ENCODE measurements around the gene ELMOD1.

Gene ELMOD1

GRCh38 chr11:107651672-107652071 lies 60.7 kb downstream of the ELMOD1 start:
- POLR2A ChIA-PET, result no interaction called here
- TF ChIP-seq, protein P1, sequence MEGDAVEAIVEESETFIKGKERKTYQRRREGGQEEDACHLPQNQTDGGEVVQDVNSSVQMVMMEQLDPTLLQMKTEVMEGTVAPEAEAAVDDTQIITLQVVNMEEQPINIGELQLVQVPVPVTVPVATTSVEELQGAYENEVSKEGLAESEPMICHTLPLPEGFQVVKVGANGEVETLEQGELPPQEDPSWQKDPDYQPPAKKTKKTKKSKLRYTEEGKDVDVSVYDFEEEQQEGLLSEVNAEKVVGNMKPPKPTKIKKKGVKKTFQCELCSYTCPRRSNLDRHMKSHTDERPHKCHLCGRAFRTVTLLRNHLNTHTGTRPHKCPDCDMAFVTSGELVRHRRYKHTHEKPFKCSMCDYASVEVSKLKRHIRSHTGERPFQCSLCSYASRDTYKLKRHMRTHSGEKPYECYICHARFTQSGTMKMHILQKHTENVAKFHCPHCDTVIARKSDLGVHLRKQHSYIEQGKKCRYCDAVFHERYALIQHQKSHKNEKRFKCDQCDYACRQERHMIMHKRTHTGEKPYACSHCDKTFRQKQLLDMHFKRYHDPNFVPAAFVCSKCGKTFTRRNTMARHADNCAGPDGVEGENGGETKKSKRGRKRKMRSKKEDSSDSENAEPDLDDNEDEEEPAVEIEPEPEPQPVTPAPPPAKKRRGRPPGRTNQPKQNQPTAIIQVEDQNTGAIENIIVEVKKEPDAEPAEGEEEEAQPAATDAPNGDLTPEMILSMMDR (IDR thresholded peaks at IDR 0.05; ENCODE audit: insufficient read depth, low read length, missing control alignments), result no peak
- DNase-seq (ENCODE audit: low read depth, low spot score), result no peak
- H3K4me3 ChIP-seq (ENCODE audit: low read depth, low read length), result no peak overlapping the region
- CTCF ChIA-PET, result interaction anchor here (0.7 to 1.3 kb wide), 3 partner anchors 32 to 247 kb away, joined by 3 read pairs; no protein-coding TSS in a partner anchor

GRCh38 chr11:107653076-107653475 lies 62.1 kb downstream of the ELMOD1 start:
- TF ChIP-seq, protein P1 (IDR thresholded peaks at IDR 0.05; ENCODE audit: insufficient read depth, low read length, missing control alignments), result no peak
- ChIA-PET POLR2A (no interaction called here), CTCF (interaction anchor here (1.3 kb wide), 1 partner anchor 245 kb away, joined by 3 read pairs; no protein-coding TSS in a partner anchor)
- H3K4me3 ChIP-seq (ENCODE audit: low read depth, low read length), result no peak overlapping the region
- DNase-seq (ENCODE audit: low read depth, low spot score), result no peak

DNA sequence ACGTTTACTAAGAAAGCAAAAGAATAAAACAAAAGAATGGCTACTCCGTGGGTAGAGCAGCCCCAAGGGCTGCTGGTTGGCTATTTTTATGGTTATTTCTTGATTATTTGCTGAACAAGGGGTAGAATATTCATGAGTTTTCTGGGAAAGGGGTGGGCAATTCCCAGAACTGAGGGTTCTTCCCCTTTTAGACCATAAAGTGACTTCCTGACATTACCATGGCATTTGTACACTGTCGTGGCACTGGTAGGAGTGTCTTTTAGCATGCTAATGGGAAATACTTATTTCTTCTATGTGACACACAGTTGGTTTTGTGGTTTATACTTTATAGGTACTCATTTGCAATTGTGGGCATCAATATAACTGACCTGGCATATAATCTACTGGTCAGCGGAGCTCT lies 64.7 kb downstream of the ELMOD1 start:
- no peak overlapping the region for H3K4me3 ChIP-seq (ENCODE audit: low read depth, low read length)
- POLR2A ChIA-PET, result interaction anchor here (0.6 kb wide), 1 partner anchor 1622 kb away, joined by 3 read pairs; no protein-coding TSS in a partner anchor
- no peak for DNase-seq (ENCODE audit: low read depth, low spot score)
- CTCF ChIA-PET, result no interaction called here
- TF ChIP-seq, protein P1 (IDR thresholded peaks at IDR 0.05; ENCODE audit: insufficient read depth, low read length, missing control alignments), result no peak

DNA sequence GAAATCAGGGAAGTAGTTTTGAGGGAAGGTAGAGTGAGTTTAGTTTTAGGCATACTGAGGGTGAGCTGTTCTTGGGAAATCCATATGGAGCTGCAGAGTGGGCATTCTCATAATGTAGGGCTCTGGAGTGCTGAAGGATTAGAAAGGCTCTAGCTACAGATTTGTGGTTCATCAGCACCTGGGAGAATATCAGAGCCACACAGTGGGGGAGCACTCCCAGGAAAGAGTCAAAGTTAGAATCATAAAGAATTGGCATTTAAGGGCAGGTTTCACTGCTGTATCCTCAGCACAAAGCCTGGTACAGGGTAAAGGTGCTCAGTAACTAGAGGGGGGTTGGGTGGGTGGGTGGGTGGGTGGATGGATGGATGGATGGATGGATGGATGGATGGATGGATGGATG lies 68.4 kb downstream of the ELMOD1 start:
- TF ChIP-seq, protein P1 (IDR thresholded peaks at IDR 0.05; ENCODE audit: insufficient read depth, low read length, missing control alignments), result no peak
- H3K4me3 ChIP-seq (ENCODE audit: low read depth, low read length), result no peak overlapping the region
- DNase-seq (ENCODE audit: low read depth, low spot score), result no peak
- ChIA-PET CTCF (no interaction called here), POLR2A (no interaction called here)

DNA sequence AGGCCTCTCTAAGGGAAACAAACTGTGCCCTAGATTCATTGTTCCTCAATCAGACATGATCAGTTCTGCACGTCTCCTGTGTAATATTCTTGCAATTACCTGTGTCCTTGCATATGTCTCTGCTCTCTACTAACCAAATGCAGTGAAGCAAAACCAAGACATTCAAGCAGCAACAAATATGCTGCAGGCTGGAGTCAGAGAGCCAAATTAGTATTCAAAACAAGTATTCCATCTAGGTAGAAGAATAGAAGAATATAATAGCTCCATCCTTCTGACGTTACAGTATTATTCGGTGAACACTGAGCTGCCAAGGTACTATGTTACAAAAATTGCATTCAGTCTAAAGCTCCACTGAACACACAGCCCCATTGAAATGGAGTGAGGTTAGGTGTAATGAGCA lies 69.1 kb downstream of the ELMOD1 start:
- ChIA-PET POLR2A (no interaction called here), CTCF (interaction anchor here (1.0 kb wide), 1 partner anchor 13 kb away, joined by 3 read pairs; no protein-coding TSS in a partner anchor)
- TF ChIP-seq, protein P1 (IDR thresholded peaks at IDR 0.05; ENCODE audit: insufficient read depth, low read length, missing control alignments), result no peak
- H3K4me3 ChIP-seq (ENCODE audit: low read depth, low read length), result no peak overlapping the region
- no peak for DNase-seq (ENCODE audit: low read depth, low spot score)

DNA sequence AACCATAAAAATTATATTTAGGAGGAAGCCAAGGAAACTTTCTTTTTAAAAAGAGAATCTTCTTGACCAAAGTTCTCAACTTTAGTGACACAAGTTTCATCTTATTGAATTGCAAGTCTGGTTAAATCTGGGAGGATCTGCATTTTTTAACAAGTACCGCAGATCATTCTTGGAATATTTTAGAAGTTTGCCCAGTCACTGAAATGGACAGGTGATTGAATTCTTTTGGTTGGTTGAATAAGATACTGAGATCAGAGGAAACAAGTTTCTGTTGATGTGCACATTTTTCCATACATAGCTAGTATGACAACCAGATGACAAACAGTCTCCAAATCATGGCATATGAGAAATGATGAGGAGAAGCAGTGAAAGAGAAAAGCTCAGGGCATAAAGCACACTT lies 70.7 kb downstream of the ELMOD1 start:
- ChIA-PET POLR2A (no interaction called here), CTCF (no interaction called here)
- H3K4me3 ChIP-seq (ENCODE audit: low read depth, low read length), result no peak overlapping the region

More for the DNA sequence above, 70.7 kb downstream of the ELMOD1 start:
- TF ChIP-seq, protein P1 (IDR thresholded peaks at IDR 0.05; ENCODE audit: insufficient read depth, low read length, missing control alignments), result no peak
- DNase-seq (ENCODE audit: low read depth, low spot score), result no peak
